GM21381 (cell line): ENCODE data around the gene MAGI2.
"Not testable (repeated sequence)": the region's sequence is repeated elsewhere in the genome, so short reads cannot be mapped to it uniquely, and the experiment has no call there.

ENCODE experiments used
- ATAC-seq: cut with Tn5 transposase; IDR thresholded peaks from one replicate; pipeline ENCODE4 v1.9.1; 2021; ENCODE audit warnings: mild to moderate bottlenecking, moderate library complexity; ENCODE audit not compliant: unreplicated experiment

The MAGI2 gene

GRCh38 chr7:78587443-78588044 is 865.9 kb downstream of the MAGI2 start:
- no peak for ATAC-seq

- ATAC-seq, result no peak
Measured at GRCh38 chr7:78585980-78586379, 867.5 kb downstream of the MAGI2 start.

GRCh38 chr7:78578686-78579085 is 874.8 kb downstream of the MAGI2 start:
- no peak for ATAC-seq

DNA sequence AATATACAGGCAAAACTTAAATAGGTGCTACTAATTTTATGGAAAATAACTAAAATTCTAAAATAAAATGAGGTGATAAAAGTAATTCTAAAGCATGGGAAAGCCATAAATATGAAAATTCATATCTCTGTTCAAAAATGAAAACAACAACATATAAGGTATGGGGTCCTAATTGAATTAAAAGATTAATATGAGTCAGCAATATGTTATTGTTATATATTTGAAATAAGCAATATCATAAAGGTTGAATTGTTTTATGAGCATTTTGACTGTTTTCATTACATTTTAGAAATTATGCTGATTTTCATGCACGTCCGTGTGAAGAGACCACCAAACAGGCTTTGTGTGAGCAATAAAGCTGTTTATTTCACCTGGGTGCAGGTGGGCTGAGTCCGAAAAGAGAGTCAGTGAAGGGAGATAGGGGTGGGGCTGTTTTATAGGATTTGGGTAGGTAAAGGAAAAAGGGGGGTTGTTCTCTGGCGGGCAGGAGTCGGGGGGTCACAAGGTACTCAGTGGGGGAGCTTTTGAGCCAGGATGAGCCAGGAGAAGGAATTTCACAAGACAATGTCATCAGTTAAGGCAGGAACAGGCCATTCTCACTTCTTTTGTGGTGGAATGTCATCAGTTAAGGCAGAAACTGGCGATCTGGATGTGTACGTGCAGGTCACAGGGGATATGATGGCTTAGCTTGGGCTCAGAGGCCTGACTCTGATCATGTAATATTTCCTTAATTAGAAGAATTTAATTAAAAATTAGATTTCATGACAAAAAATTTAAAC is 876.1 kb downstream of the MAGI2 start:
- not testable (repeated sequence) for ATAC-seq

- ATAC-seq, result no peak
Measured at GRCh38 chr7:78576236-78576635, 877.2 kb downstream of the MAGI2 start.

- ATAC-seq, result no peak
Measured at GRCh38 chr7:78571292-78571691, 882.2 kb downstream of the MAGI2 start.

DNA sequence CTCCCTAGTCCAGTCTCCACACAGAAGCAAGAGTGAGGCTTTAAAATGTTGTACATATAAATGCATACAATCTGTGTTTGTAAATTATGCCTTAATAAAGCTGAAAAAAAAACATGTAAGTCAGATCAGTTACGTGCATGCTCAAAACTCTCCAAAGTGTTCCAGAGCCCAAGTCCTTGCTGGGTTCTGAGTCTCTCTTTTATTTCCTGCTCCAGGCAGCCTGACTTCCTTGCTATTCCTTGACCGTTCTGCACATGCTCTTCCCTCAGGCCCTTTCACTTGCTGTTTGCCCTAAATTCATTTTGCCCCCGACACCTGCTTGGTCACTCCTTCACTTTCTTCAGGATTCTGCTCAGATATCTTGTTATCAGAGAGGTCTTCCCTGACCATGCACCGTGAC is 884.8 kb downstream of the MAGI2 start:
- no peak for ATAC-seq

DNA sequence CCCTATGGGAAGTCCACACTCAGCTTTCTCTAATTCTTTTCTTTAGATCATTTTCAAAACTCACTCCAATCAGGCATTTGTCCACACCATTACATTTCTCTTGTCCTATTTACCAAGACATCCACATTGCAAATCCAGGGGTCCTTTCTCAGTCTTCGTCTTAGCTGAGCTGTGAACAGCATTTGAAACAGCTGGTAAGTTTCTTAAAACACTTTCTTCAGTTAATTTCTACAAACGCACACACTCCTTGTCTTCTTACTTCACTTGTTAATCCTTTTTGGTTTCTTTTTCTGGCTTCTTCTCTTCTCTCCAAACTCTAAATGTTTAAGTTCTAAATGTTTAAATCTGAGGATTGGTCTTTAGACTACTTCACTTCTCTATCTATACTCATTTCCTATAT is 885.6 kb downstream of the MAGI2 start:
- no peak for ATAC-seq

- ATAC-seq, result no peak
Measured at GRCh38 chr7:78565784-78566183, 887.7 kb downstream of the MAGI2 start.

DNA sequence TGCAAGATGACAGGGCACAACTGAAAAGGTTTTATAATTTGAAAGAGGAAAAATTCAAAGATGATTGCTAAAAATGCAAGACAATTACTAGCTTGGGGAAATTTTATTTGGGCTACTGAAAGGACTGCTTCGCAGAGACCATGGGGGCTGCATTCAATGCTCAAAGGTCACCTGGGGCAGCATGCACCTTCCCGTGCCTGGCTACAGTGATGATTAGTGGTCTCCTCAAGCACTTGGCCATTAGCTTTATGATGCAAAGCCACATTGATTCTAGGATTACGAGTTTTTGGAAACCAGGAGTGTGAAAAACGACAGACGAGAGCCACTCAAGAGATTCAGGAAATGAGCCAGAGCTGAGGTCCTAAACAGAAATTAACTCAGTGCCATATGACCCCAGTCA is 890.3 kb downstream of the MAGI2 start:
- ATAC-seq, result no peak

DNA sequence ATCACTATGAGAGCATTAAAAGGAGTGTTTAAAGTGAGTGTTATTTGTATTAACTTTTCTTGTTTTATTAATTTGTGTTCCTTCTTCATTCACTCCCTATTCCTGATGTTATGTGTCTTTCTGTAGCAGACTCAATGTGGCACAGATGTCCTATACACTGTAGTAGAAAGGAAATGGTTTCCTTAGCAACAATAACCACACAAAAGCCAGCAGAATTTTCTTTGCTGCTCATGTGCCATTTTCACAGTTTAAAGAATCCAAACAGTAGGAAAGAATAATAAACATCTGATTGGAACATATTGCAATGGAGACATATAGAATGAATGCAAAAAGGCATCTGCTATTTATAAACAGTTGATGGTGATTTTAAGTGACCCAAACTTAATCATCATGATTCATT is 891.3 kb downstream of the MAGI2 start:
- ATAC-seq, result no peak

GRCh38 chr7:78558566-78558965 is 894.9 kb downstream of the MAGI2 start:
- ATAC-seq, result no peak

DNA sequence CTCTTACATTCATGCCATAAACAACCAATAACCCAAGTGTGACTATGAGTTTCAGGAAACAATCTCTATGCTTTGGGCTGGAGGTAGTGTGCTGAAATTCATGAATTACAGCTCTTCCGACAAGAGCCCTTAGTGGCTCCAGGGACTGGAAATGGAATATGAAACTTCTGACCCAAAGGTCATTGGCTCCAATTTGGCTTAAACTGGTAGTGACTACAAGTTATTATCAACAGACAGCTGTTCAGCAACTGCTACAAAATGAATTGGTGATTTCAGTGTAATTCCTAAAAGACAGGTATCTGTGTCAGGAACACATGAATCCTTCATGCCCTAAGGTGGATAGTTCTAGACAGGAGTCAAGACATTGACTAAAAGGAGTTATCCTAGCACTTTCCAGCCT is 909.5 kb downstream of the MAGI2 start:
- ATAC-seq, result no peak

DNA sequence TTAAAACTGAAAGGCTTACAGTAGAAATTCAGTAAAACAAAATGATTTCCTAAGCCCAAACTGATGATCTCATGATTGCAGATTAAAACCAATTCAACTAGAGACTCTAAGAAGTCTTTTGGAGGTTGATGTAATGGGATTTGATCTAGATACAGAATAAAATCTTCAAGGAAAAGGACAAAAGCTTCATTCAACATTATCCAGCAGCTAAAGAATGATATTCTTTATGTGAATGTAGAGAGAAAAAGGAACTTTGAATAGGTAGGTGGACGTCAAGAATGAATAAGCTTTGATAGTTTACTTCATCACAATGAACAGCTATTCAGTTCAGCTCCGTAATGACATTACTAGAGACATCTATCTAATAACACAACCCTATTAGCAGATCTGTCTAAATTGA is 910.5 kb downstream of the MAGI2 start:
- ATAC-seq, result no peak

DNA sequence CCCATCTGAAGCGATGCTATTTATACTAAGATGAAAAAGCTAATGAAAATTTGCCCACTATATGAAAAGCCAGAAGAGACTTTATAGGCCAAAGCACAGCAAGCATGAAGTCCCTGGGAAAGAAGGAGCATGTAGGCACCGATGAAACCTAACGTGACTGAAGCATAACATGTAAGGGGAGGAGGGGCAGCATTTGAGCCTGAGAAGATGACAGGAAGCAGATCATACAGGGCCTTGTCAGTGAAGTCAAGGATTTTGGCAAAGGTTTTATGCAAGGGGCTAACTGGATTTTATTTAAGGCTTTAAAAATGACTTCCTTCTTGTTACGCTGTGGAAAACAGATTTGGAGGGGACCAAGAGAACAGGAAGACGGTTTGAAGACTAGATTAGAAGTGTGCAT is 910.9 kb downstream of the MAGI2 start:
- no peak for ATAC-seq

- ATAC-seq, result no peak
Measured at GRCh38 chr7:78539825-78540224, 913.6 kb downstream of the MAGI2 start.

GRCh38 chr7:78535655-78536054 is 917.8 kb downstream of the MAGI2 start:
- ATAC-seq, result no peak

DNA sequence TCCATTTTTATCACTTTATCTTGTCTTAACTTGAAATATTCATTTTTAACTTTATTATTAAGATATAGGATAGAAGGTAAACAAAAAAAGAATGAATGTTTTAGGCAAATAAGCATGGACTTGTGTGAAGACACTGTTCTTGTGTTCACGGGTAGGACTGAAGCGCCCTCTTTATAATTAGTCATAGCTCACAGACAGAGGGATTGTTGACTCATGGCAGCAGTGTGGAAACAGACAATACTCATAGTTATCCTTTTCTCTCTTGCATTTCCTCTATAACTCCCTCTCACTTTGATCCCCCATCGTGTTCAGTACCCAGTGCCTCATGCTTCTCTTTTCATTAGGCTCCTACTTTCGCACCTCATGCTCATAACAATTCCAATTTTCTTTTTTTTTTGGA is 923.1 kb downstream of the MAGI2 start:
- ATAC-seq, result no peak

DNA sequence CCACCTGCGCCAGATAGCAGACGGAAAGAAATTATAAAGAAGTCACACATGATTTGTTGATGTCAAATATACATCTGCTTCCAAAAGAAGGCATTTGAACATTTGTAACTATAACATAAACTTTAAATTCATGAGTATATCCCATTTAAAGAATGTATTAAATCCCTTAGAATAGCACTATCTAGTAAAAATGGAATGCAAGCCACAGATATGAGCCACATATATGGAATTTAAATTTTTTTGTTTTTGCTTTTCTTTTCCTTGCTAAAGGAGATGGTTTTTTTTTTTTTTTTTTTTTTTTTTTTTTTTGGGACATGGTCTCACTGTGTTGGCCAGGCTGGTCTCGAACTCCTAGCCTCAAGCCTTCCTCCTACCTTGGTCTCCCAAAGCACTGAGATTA is 924.1 kb downstream of the MAGI2 start:
- no peak for ATAC-seq

DNA sequence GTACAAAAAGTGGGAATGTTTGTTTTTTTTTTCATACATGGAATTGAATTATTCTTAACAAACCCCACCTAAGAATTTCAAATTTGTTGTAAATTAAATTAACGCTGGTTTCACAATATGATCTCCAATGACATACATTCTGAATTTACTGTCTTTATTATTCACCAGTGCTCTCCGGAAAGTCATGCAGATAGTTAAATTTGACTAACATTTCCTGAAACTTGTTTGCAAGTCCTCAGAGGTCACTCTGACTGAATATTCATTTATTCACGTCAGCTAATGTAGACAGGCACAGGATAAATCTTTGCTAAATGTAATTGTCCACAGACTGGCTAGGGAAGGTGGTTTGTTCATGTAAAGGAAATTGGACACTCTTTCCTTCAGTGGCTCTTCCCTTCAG is 924.5 kb downstream of the MAGI2 start:
- ATAC-seq, result no peak

DNA sequence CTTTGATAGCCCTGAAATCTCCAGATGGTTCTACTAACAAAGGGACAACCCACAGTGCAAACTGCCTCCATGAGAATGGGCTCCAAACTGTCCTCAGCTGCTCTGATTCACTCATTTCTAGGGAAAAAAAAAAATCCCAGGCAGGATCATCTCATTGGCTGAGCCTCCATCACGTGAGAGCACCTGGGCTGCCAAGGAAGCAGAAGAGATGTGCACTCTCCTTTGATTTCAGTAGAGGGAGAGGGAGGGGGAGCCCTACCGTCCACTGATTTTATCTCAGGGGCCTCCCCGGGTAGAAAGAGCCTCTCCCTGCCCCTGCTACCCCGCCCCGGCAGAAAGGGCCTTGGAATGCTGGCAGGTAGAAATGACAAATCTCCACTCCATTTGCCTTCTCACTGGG is 929.5 kb downstream of the MAGI2 start:
- no peak for ATAC-seq

DNA sequence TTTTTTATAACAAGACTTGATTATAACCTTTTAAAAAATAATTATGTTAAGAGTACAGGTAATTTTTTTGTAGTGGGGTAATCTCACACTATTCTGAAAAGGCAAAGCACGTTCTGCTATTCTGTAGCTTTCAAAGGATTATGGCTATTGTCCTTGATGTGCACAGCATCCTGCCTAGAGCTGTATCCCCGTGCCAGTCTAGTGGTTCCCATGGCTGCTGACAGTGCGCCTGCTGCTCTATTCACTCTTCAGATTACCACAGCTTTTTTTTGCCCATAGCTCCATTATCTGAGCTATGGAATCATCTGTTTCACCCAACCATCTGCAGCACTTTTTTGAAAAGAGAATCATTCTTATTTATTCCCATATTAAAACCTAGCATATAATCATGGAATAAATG is 931.5 kb downstream of the MAGI2 start:
- ATAC-seq, result no peak

DNA sequence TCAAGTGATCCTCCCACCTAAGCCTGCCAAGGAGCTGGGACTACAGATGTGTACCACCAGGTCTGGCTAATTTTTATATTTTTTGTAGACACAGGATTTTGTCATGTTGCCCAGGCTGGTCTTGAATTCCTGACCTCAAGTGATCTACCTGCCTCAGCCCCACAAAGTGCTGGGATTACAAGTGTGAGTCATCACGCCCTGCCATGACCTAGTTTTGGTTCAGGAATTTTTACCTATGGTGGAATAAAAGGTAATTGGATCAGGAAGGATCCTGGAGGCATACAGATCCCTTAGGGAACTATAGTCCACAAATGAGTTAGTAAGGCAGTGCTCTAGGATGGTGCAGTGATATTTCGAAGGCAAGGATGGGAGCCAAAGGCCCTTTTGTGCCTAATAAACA is 937.0 kb downstream of the MAGI2 start:
- ATAC-seq, result no peak
